Fibroblast of peridontal ligament (primary cell): ENCODE measurements around the gene CHD1L.
A peak's percentile ranks its signal among the peaks of the same experiment; 100 is the strongest.
"Not testable (repeated sequence)": the region's sequence is repeated elsewhere in the genome, so short reads cannot be mapped to it uniquely, and the experiment has no call there.

Experiments used
- DNase-seq: peaks from one replicate; pipeline ENCODE4 v3.0.0-alpha.2; 2010; ENCODE audit errors: extremely low read depth

Gene CHD1L

GRCh38 chr1:147233903-147234302 is 8.6 kb upstream of the CHD1L start:
- not testable (repeated sequence) for DNase-seq

GRCh38 chr1:147235822-147236221 is 6.7 kb upstream of the CHD1L start:
- DNase-seq, result no peak

GRCh38 chr1:147236448-147236847 is 6.0 kb upstream of the CHD1L start:
- no peak for DNase-seq

- DNase-seq, result no peak
These were observed 5.3 kb upstream of the CHD1L start for GRCh38 chr1:147236959-147237791.

- DNase-seq, result no peak
These were observed 4.2 kb upstream of the CHD1L start for GRCh38 chr1:147238053-147238902.

- no peak for DNase-seq
These were observed 3.3 kb upstream of the CHD1L start for GRCh38 chr1:147238925-147239820.

GRCh38 chr1:147240131-147240721 is 2.3 kb upstream of the CHD1L start:
- DNase-seq, result not testable (repeated sequence)

- no peak for DNase-seq
These were observed 493 bp upstream of the CHD1L start for GRCh38 chr1:147241934-147242448.

GRCh38 chr1:147243228-147243685 is 773 bp downstream of the CHD1L start:
- DNase-seq, result peak; percentile 84

GRCh38 chr1:147243841-147244240 is 1.4 kb downstream of the CHD1L start:
- DNase-seq, result no peak

GRCh38 chr1:147245129-147245528 is 2.6 kb downstream of the CHD1L start:
- DNase-seq, result no peak

GRCh38 chr1:147245586-147246021 is 3.1 kb downstream of the CHD1L start:
- DNase-seq, result no peak

GRCh38 chr1:147246044-147246690 is 3.7 kb downstream of the CHD1L start:
- DNase-seq, result peak; percentile 64

- DNase-seq, result no peak
These were observed 4.6 kb downstream of the CHD1L start for GRCh38 chr1:147246910-147247655.

GRCh38 chr1:147247656-147248238 is 5.3 kb downstream of the CHD1L start:
- no peak for DNase-seq

- DNase-seq, result no peak
These were observed 10.1 kb downstream of the CHD1L start for GRCh38 chr1:147252540-147252939.

- no peak for DNase-seq
These were observed 18.5 kb downstream of the CHD1L start for GRCh38 chr1:147260956-147261355.

- DNase-seq, result peak; percentile 76
These were observed 21.8 kb downstream of the CHD1L start for GRCh38 chr1:147264158-147264768.

- no peak for DNase-seq
These were observed 23.9 kb downstream of the CHD1L start for GRCh38 chr1:147266381-147266780.
